K562 (cell line): ENCODE measurements around the gene IL7R.

Source experiments
- CBX5 ChIP-seq: IDR thresholded peaks from 2 replicates; pipeline ENCODE4 v1.6.1; 2014; ENCODE audit warnings: low read depth, borderline replicate concordance
- CLOCK ChIP-seq: fragments of 250-450 bp; sonication (Bioruptor Pico); IDR thresholded peaks from 2 replicates; pipeline ENCODE4 v1.4.0; 2020; ENCODE audit warnings: mild to moderate bottlenecking, moderate library complexity, borderline replicate concordance
- EGR1 ChIP-seq: fragments of 450-650 bp; conservative IDR thresholded peaks from 2 replicates; pipeline ENCODE4 v1.6.1; 2017; ENCODE audit warnings: mild to moderate bottlenecking
- POLR2A ChIP-seq: fragments of 450-650 bp; conservative IDR thresholded peaks from 2 replicates; pipeline ENCODE4 v1.6.1; 2016
- POLR2AphosphoS2 ChIP-seq: IDR thresholded peaks from 2 replicates; pipeline ENCODE4 v1.6.1; 2012; ENCODE audit warnings: low read length, improper control_type of control experiment
- PREB ChIP-seq: sonication (generic); formaldehyde crosslinking; IDR thresholded peaks from 2 replicates; pipeline ENCODE4 v1.8.1; 2023; ENCODE audit warnings: mild to moderate bottlenecking, missing genetic modification reagents
- SIX5 ChIP-seq, 2 experiments: IDR thresholded peaks; 2 replicates each; pipeline ENCODE4 v1.6.1; 2011; ENCODE audit warnings: low read length in 2 of 2, borderline replicate concordance in 1 of 2, low read depth in 1 of 2, mild to moderate bottlenecking in 1 of 2, moderate library complexity in 1 of 2; ENCODE audit not compliant: insufficient read depth in 1 of 2
- TRIM24 ChIP-seq, 2 experiments: fragments of 450-650 bp; IDR thresholded peaks; 2 replicates each; pipeline ENCODE4 v1.6.1; 2016
- ZNF174 ChIP-seq: fragments of 250-450 bp; sonication (Bioruptor Pico); IDR thresholded peaks from 2 replicates; pipeline ENCODE4 v1.4.0; 2020; ENCODE audit warnings: mild to moderate bottlenecking
- ZNF274 ChIP-seq: IDR thresholded peaks from 2 replicates; pipeline ENCODE4 v1.6.1; 2011; ENCODE audit warnings: low read depth, mild to moderate bottlenecking, low read length, moderate library complexity, borderline replicate concordance
- ZNF695 ChIP-seq: fragments of 450-650 bp; formaldehyde crosslinking; IDR thresholded peaks from 2 replicates; pipeline ENCODE4 v1.4.0; 2020; ENCODE audit warnings: mild to moderate bottlenecking, moderate library complexity
- TF ChIP-seq, protein P1 (sequence below), 2 experiments: fragments of 450-650 bp; IDR thresholded peaks; 2 replicates each; pipeline ENCODE4 v1.6.1; 2018; ENCODE audit warnings: mild to moderate bottlenecking in 2 of 2, low read depth in 1 of 2; ENCODE audit not compliant: partially characterized antibody in 2 of 2

- no peak for TF ChIP-seq POLR2AphosphoS2
- no peak for TF ChIP-seq TRIM24 (IDR thresholded peaks at IDR 0.05)
- TF ChIP-seq CLOCK, result no peak
- no peak for TF ChIP-seq POLR2A
- TF ChIP-seq SIX5 (IDR thresholded peaks at IDR 0.05; ENCODE audit: borderline replicate concordance in 1 of 2, insufficient read depth in 1 of 2, low read depth in 1 of 2, low read length in 2 of 2), result no peak
- no peak for TF ChIP-seq ZNF274
- TF ChIP-seq CBX5, result no peak
- no peak for TF ChIP-seq EGR1
- TF ChIP-seq ZNF174 (CRISPR knock-in tag), result no peak
- TF ChIP-seq PREB, result no peak
- TF ChIP-seq ZNF695 (CRISPR knock-in tag), result no peak
- TF ChIP-seq, protein P1, sequence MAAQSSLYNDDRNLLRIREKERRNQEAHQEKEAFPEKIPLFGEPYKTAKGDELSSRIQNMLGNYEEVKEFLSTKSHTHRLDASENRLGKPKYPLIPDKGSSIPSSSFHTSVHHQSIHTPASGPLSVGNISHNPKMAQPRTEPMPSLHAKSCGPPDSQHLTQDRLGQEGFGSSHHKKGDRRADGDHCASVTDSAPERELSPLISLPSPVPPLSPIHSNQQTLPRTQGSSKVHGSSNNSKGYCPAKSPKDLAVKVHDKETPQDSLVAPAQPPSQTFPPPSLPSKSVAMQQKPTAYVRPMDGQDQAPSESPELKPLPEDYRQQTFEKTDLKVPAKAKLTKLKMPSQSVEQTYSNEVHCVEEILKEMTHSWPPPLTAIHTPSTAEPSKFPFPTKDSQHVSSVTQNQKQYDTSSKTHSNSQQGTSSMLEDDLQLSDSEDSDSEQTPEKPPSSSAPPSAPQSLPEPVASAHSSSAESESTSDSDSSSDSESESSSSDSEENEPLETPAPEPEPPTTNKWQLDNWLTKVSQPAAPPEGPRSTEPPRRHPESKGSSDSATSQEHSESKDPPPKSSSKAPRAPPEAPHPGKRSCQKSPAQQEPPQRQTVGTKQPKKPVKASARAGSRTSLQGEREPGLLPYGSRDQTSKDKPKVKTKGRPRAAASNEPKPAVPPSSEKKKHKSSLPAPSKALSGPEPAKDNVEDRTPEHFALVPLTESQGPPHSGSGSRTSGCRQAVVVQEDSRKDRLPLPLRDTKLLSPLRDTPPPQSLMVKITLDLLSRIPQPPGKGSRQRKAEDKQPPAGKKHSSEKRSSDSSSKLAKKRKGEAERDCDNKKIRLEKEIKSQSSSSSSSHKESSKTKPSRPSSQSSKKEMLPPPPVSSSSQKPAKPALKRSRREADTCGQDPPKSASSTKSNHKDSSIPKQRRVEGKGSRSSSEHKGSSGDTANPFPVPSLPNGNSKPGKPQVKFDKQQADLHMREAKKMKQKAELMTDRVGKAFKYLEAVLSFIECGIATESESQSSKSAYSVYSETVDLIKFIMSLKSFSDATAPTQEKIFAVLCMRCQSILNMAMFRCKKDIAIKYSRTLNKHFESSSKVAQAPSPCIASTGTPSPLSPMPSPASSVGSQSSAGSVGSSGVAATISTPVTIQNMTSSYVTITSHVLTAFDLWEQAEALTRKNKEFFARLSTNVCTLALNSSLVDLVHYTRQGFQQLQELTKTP (IDR thresholded peaks at IDR 0.05; ENCODE audit: low read depth in 1 of 2, partially characterized antibody in 2 of 2), result no peak
These were observed 20.2 kb downstream of the IL7R start for GRCh38 chr5:35876922-35877321.
